HepG2 (cell line): ENCODE measurements around the gene ABHD3. TPM values are rescaled to one million over a fixed set of nuclear protein-coding genes. Genes with fewer than 3 reads are reported as not detected.

Experiments used
- ATAC-seq: fragments of 200-7000 bp; cut with Tn5 transposase; 3 replicates; pipeline ENCODE4 v1.9.1; 2020; ENCODE audit warnings: mild to moderate bottlenecking, moderate library complexity
- BruUV-seq: library from RNA; stranded (reverse); fragments of 400-500 nt; replicated peaks from 2 replicates; lab custom pipeline; 2021; lab: Mats Ljungman, UMichigan
- CTCF ChIA-PET: fragments of 300-600 bp; formaldehyde crosslinking; extraction: SDS; loops from one replicate; lab custom pipeline; 2021; ENCODE audit warnings: low total read pairs, inconsistent platforms, low intra/inter-chr PET ratio; lab: Yijun Ruan, JAX
- POLR2A ChIA-PET: fragments of 350-600 bp; sonication (Branson Sonifier 250); formaldehyde crosslinking; loops from one replicate; lab custom pipeline; 2020; ENCODE audit warnings: antibody characterized with exemption, inconsistent platforms; lab: Yijun Ruan, JAX
- DNase-seq: peaks from one replicate; pipeline ENCODE4 v3.0.0-alpha.2; 2015; ENCODE audit warnings: low spot score
- FAIRE-seq: peaks from 3 replicates; lab custom pipeline; 2011; peaks lifted over from hg19 to GRCh38; lab: Jason Lieb, UNC
- H2AFZ ChIP-seq: one replicate; pipeline ENCODE4 v1.6.1; 2011; ENCODE audit warnings: low read length, inconsistent platforms
- H3K27ac ChIP-seq: fragments of 300-600 bp; 3 replicates; pipeline ENCODE4 v1.8.0; 2011; ENCODE audit warnings: mixed run types, mild to moderate bottlenecking, mixed read lengths, low read length, inconsistent platforms; ENCODE audit not compliant: insufficient read depth; ENCODE audit errors: extremely low read length
- H3K27me3 ChIP-seq, 2 experiments: fragments of 200-600 bp in 1 of 2; 2 replicates in 1 of 2; 3 replicates in 1 of 2; pipeline versions ENCODE4 v1.6.0 to v1.8.0; 2011; ENCODE audit warnings: low read length in 2 of 2, mild to moderate bottlenecking in 2 of 2, moderate library complexity in 2 of 2, inconsistent platforms in 1 of 2; ENCODE audit not compliant: insufficient read depth in 2 of 2, control insufficient read depth in 1 of 2
- H3K36me3 ChIP-seq, 2 experiments: fragments of 200-600 bp in 1 of 2; replicated peaks in 1 of 2; 2 replicates in 1 of 2; 3 replicates in 1 of 2; pipeline versions ENCODE4 v1.5.1 to v1.8.0; 2011; ENCODE audit warnings: low read length in 2 of 2, inconsistent platforms in 1 of 2; ENCODE audit not compliant: insufficient read depth in 2 of 2, control insufficient read depth in 1 of 2
- H3K4me1 ChIP-seq: 2 replicates; pipeline ENCODE4 v1.5.1; 2012; ENCODE audit warnings: low read length, inconsistent platforms; ENCODE audit not compliant: insufficient read depth
- H3K4me2 ChIP-seq: 2 replicates; pipeline ENCODE4 v1.6.0; 2011; ENCODE audit warnings: low read depth, low read length, inconsistent platforms
- H3K4me3 ChIP-seq, 3 experiments: fragments of 200-600 bp in 1 of 3; sonication (generic), shearing (Covaris generic) in 1 of 3; replicated peaks in 1 of 3; 2 replicates each; pipeline ENCODE4 v1.5.1; 2011 to 2016; ENCODE audit warnings: low read length in 3 of 3, inconsistent platforms in 2 of 3, low read depth in 2 of 3, mild to moderate bottlenecking in 2 of 3, control low read depth in 1 of 3, mixed read lengths in 1 of 3; ENCODE audit not compliant: insufficient read depth in 1 of 3
- H3K79me2 ChIP-seq: one replicate; pipeline ENCODE4 v1.6.1; 2011; ENCODE audit warnings: low read length, inconsistent platforms; ENCODE audit not compliant: insufficient read depth
- H3K9ac ChIP-seq: 2 replicates; pipeline ENCODE4 v1.6.0; 2011; ENCODE audit warnings: mild to moderate bottlenecking, low read depth, low read length, inconsistent platforms; ENCODE audit not compliant: insufficient read depth
- H3K9me3 ChIP-seq: 2 replicates; pipeline ENCODE4 v1.5.1; 2012; ENCODE audit warnings: mild to moderate bottlenecking, low read length
- H4K20me1 ChIP-seq: 2 replicates; pipeline ENCODE4 v1.6.0; 2011; ENCODE audit warnings: inconsistent platforms, mild to moderate bottlenecking, low read length, moderate library complexity; ENCODE audit not compliant: insufficient read depth
- FOXJ3 ChIP-seq: sonication (generic); formaldehyde crosslinking; IDR thresholded peaks from 2 replicates; pipeline ENCODE4 v1.4.0; 2020; ENCODE audit warnings: missing genetic modification reagents, mild to moderate bottlenecking, borderline replicate concordance
- GATAD1 ChIP-seq: IDR thresholded peaks from 2 replicates; pipeline ENCODE4 v1.6.1; 2016; ENCODE audit warnings: missing genetic modification reagents, missing compliant biosample characterization
- IRF9 ChIP-seq: sonication (generic); formaldehyde crosslinking; IDR thresholded peaks from 2 replicates; pipeline ENCODE4 v1.8.0; 2022; ENCODE audit warnings: missing genetic modification reagents, mild to moderate bottlenecking, borderline replicate concordance
- PCBP2 ChIP-seq: fragments of 200-400 bp; formaldehyde crosslinking; optimal IDR thresholded peaks from 2 replicates; pipeline ENCODE3; 2018; ENCODE audit warnings: low read length, low read depth; ENCODE audit not compliant: poor library complexity, severe bottlenecking
- PRMT3 ChIP-seq: sonication (generic); formaldehyde crosslinking; IDR thresholded peaks from 2 replicates; pipeline ENCODE4 v1.8.1; 2022; ENCODE audit warnings: low read depth, mild to moderate bottlenecking, moderate library complexity, missing genetic modification reagents, borderline replicate concordance
- RARG ChIP-seq: sonication (generic); formaldehyde crosslinking; IDR thresholded peaks from 2 replicates; pipeline ENCODE4 v1.4.0; 2020; ENCODE audit warnings: low read depth, mild to moderate bottlenecking, missing genetic modification reagents
- ZC3H13 ChIP-seq: sonication (generic); formaldehyde crosslinking; IDR thresholded peaks from 2 replicates; pipeline ENCODE4 v1.8.1; 2023; ENCODE audit warnings: mild to moderate bottlenecking, missing genetic modification reagents, moderate library complexity
- ZFYVE20 ChIP-seq: sonication (generic); formaldehyde crosslinking; IDR thresholded peaks from 2 replicates; pipeline ENCODE4 v1.8.0; 2023; ENCODE audit warnings: low read depth, mild to moderate bottlenecking, moderate library complexity, missing genetic modification reagents, borderline replicate concordance
- ZKSCAN1 ChIP-seq: fragments of 150-350 bp; IDR thresholded peaks from 2 replicates; pipeline ENCODE4 v1.6.1; 2014; ENCODE audit warnings: low read length
- ZNF263 ChIP-seq: sonication (generic); formaldehyde crosslinking; IDR thresholded peaks from 2 replicates; pipeline ENCODE4 v1.4.0; 2020; ENCODE audit warnings: missing genetic modification reagents
- ZNF264 ChIP-seq: sonication (generic); formaldehyde crosslinking; IDR thresholded peaks from 2 replicates; pipeline ENCODE4 v1.4.0; 2020; ENCODE audit warnings: missing genetic modification reagents
- ZNF275 ChIP-seq: sonication (generic); formaldehyde crosslinking; IDR thresholded peaks from 2 replicates; pipeline ENCODE4 v1.8.0; 2022; ENCODE audit warnings: missing genetic modification reagents, mild to moderate bottlenecking, inconsistent platforms, borderline replicate concordance
- ZNF550 ChIP-seq: sonication (generic); formaldehyde crosslinking; IDR thresholded peaks from 2 replicates; pipeline ENCODE4 v1.4.0; 2020; ENCODE audit warnings: mild to moderate bottlenecking, missing genetic modification reagents, borderline replicate concordance
- ZNF678 ChIP-seq: sonication (generic); formaldehyde crosslinking; IDR thresholded peaks from 2 replicates; pipeline ENCODE4 v1.4.0; 2020; ENCODE audit warnings: mild to moderate bottlenecking, missing genetic modification reagents
- ZNF713 ChIP-seq: sonication (generic); formaldehyde crosslinking; IDR thresholded peaks from 2 replicates; pipeline ENCODE4 v1.4.0; 2020; ENCODE audit warnings: mild to moderate bottlenecking, missing genetic modification reagents
- ZNF766 ChIP-seq: sonication (generic); formaldehyde crosslinking; IDR thresholded peaks from 2 replicates; pipeline ENCODE4 v1.5.0; 2020; ENCODE audit warnings: missing genetic modification reagents, borderline replicate concordance
- ZNF775 ChIP-seq: sonication (generic); formaldehyde crosslinking; IDR thresholded peaks from 2 replicates; pipeline ENCODE4 v1.4.0; 2020; ENCODE audit warnings: missing genetic modification reagents, mild to moderate bottlenecking, moderate library complexity, borderline replicate concordance
- ZNF782 ChIP-seq: sonication (generic); formaldehyde crosslinking; IDR thresholded peaks from 2 replicates; pipeline ENCODE4 v1.4.0; 2020; ENCODE audit warnings: missing genetic modification reagents, mild to moderate bottlenecking, borderline replicate concordance
- ZXDC ChIP-seq: sonication (generic); formaldehyde crosslinking; IDR thresholded peaks from 2 replicates; pipeline ENCODE4 v1.5.0; 2020; ENCODE audit warnings: mild to moderate bottlenecking, missing genetic modification reagents
- in situ Hi-C: cut with HindIII; loops from 2 replicates; pipeline ENCODE4 v1.10.0; 2017; ENCODE audit warnings: low pct_unique_long_range_greater_than_20kb; ENCODE audit not compliant: extremely low pct_ligation_motif_present
- intact Hi-C: fragments of 100-400 bp; cut with micrococcal nuclease; formaldehyde crosslinking; loops from one replicate; pipeline ENCODE4 v1.10.0; 2022; ENCODE audit not compliant: unreplicated experiment
- polyA plus RNA-seq, 8 experiments: library from polyadenylated mRNA; depleted of rRNA in 3 of 8; stranded (reverse) in 7 of 8; unstranded in 1 of 8; fragments of >200 nt; fragmentation: Illumina TruSeq in 4 of 8; extraction: Trizol in 4 of 8; gene quantifications; 2 replicates each; pipeline versions ENCODE4 v1.2.1 to v1.2.3, GENCODE V29; 2011 to 2016; ENCODE audit warnings: low read depth in 4 of 8, missing spikeins in 1 of 8, mixed read lengths in 1 of 8; ENCODE audit not compliant: insufficient read depth in 1 of 8
- total RNA-seq, 5 experiments: library from RNA; depleted of rRNA; stranded (reverse); fragments of >200 nt; fragmentation: Illumina TruSeq; extraction: Trizol; gene quantifications; 2 replicates each; pipeline ENCODE4 v1.2.3, GENCODE V29; 2016; ENCODE audit warnings: low read depth in 1 of 5
- TF ChIP-seq, protein P1 (sequence below): IDR thresholded peaks from 2 replicates; pipeline ENCODE4 v1.6.1; 2018; ENCODE audit warnings: missing genetic modification reagents

The ABHD3 gene
- total and polyA plus RNA-seq, 2 of the 13 experiments (the other 11 are each of a cell fraction or from before 2014, with no cell fraction given) = 32.1 to 40.2 TPM

DNA sequence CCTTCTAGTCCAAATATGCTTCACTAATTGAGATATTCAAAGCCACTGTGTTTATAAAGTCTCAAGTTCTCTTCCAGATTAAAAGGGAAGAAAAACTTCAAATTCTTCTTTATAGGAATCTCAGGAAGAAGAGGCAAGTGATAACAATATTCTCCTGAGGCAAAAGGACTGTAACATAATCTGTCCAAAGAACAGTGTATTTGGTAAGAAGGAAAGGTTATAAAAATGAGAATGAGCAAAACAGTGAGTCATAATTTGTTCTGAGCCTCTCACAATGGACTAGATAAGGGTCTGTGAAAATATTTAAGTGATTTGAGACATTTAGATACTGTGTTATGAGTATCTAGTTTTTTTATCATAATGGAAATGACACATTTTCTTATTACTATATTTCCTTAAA is 48.2 kb downstream of the ABHD3 start:
- no TSS peak for BruUV-seq
- no peak overlapping the region for H2AFZ ChIP-seq
- TF ChIP-seq ZNF264 (CRISPR knock-in tag) (no peak), ZFYVE20 (CRISPR knock-in tag) (no peak), ZNF713 (CRISPR knock-in tag) (no peak), GATAD1 (CRISPR knock-in tag) (no peak), ZNF775 (CRISPR knock-in tag) (no peak), ZNF275 (CRISPR knock-in tag) (no peak), RARG (CRISPR knock-in tag) (no peak), ZNF263 (no peak), ZKSCAN1 (no peak), ZXDC (CRISPR knock-in tag) (no peak), PRMT3 (CRISPR knock-in tag) (no peak), ZNF782 (no peak), PCBP2 (no peak), ZC3H13 (CRISPR knock-in tag) (no peak), IRF9 (CRISPR knock-in tag) (no peak), ZNF550 (no peak), FOXJ3 (CRISPR knock-in tag) (no peak), ZNF678 (no peak), ZNF766 (CRISPR knock-in tag) (no peak)
- TF ChIP-seq, protein P1, sequence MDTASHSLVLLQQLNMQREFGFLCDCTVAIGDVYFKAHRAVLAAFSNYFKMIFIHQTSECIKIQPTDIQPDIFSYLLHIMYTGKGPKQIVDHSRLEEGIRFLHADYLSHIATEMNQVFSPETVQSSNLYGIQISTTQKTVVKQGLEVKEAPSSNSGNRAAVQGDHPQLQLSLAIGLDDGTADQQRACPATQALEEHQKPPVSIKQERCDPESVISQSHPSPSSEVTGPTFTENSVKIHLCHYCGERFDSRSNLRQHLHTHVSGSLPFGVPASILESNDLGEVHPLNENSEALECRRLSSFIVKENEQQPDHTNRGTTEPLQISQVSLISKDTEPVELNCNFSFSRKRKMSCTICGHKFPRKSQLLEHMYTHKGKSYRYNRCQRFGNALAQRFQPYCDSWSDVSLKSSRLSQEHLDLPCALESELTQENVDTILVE (CRISPR knock-in tag) = no peak
- no peak overlapping the region for H3K4me2 ChIP-seq
- ChIA-PET POLR2A (no interaction called here), CTCF (no interaction called here)
- ATAC-seq (no peak), DNase-seq (no peak), FAIRE-seq (no peak)
- H3K9ac ChIP-seq = no peak overlapping the region
- H3K4me3 ChIP-seq = no peak overlapping the region
- H3K79me2 ChIP-seq = no peaks in the 10 kb centered on the region
- H3K27me3 ChIP-seq = no peaks in the 10 kb centered on the region
- no peaks in the 10 kb centered on the region for H3K4me1 ChIP-seq
- in situ Hi-C loops (no loop called here), intact Hi-C loops (no loop called here)
- H3K27ac ChIP-seq = no peak overlapping the region
- H4K20me1 ChIP-seq = no peaks in the 10 kb centered on the region
- peaks cover 2 to 4% of the 10 kb centered on the region in 2 experiments; a peak in 3 of 5 replicates for H3K36me3 ChIP-seq
- no peaks in the 10 kb centered on the region for H3K9me3 ChIP-seq
